HG02943 (cell line): ENCODE results near the gene AFF2.

Experiments
- ATAC-seq: cut with Tn5 transposase; IDR thresholded peaks from one replicate; pipeline ENCODE4 v1.9.1; 2021; ENCODE audit warnings: mild to moderate bottlenecking, low read depth, moderate library complexity; ENCODE audit not compliant: unreplicated experiment

The AFF2 gene

DNA sequence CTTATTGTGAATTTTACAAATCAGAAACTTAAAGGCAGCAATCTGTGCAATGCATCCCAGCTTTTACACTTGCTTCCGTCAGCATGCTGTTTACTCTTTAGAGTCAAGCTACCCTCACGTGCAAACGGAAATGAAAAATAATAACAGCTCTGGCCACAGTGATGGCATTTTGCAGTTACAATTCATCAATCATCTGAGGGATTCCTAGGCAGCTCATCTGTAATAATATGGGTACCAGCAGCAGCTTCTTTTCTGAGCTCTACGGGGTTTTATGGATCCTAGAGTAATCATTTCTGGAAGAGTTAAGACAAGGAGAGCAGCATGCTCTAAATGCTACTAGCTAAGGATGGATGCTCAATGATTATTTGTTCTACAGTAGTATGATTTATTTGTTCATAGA is 313.6 kb downstream of the AFF2 start:
- ATAC-seq: no peak

DNA sequence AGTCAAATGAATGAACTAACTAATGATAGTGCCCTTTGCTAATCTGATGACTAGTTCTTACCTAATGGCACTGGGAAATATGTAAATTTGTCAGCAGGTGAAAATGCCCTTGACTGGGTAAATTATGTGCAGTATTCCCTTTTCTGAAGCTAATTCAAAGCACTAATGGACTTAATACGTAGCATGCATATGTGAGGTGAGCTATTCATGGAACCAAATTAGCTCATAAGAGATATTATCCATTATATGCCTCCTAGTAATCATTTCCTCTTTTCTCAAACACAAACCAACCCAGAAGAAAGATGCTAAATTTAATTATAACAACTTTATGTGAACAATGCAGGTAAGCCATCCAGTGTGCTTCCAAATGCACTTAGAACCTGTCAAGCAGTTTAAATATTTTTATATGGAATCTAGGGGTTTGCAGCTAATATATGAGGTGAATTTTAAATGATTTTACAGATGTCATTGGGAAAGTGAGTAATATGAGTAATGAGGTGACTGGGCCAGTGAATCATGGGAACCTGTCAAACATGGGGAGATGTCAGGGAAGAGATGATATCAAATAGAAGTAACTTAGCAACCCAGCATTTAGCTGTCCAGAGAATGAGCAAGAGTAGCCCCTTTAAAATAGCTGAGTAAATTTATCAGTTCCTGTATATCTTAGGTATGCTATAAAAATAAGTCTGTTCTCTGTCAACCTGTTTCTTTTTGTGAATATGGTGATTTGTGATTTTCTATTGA is 315.0 kb downstream of the AFF2 start:
- ATAC-seq: no peak

DNA sequence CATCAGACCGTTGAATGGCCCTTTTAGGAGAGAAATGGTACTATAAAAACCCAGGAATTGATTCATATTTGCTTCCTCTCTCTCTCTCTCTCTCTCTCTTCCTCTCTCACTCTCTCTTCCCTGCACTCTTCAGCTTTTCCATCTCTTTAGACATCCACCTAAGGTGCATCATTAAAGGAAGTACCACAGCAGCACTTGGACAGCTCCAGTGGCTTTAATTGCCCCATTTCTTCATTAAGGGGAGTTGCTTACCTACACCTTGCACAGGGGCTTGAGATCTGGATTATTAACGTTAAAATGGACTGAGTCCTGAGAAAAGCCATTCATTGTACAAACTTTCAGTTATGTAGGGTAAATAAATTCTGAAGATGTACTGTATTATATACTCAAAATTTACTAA is 323.6 kb downstream of the AFF2 start:
- ATAC-seq: no peak

DNA sequence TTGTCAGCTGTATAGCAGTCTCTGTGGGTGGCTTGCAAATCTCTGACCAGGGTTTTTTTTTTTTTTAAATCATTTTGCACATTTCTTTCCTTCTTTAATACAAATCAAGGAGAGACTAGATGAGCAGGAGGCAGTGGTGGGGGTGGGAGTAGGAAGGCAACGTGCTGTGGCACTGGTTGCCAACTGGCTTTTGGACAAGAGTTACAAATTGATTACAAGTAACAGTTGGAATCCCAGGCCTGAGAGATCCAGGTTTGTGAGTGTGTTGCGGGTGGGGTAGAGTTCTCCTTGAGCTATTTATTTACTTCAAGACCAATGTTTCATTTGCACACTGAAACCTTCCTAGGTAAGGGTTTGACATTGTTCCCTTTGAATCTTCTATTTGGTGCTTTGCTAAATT is 325.3 kb downstream of the AFF2 start:
- no peak for ATAC-seq

DNA sequence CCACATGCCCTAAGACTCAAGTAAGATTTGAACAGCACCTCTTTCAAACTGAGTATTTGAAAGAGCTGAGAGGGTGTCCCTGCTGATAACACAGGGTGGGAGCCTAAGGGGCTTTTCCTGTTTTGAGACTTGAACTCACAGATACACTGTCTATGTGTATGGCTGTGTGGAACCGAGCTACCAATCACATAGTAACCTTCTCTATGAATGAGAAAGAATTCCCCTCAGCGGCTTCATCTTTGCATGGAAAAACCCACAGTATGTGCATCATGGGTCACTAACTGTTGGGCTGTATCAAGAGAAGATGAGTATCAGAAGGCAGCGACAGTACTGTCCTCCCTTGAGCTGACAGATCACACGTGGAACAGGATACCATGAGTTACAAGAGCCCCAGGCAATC is 336.3 kb downstream of the AFF2 start:
- no peak for ATAC-seq

DNA sequence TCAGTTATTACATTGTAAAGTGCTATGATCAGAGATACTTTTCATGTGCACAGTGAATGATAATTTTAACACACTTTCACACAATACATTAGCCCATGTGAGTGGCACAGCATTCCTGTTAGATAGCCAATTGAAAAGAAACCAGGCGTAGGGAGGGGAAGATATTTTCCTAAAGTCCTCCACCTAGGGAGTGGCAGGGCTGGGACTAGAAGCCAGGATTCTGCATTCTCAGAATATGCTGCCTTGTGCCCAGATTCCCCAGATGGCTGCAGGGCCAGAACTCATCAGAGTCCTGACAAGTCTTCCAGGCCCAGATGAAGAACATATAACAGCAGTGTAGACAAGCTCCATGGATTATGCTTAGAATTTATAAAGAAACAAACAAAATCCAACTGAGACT is 350.2 kb downstream of the AFF2 start:
- ATAC-seq: no peak

DNA sequence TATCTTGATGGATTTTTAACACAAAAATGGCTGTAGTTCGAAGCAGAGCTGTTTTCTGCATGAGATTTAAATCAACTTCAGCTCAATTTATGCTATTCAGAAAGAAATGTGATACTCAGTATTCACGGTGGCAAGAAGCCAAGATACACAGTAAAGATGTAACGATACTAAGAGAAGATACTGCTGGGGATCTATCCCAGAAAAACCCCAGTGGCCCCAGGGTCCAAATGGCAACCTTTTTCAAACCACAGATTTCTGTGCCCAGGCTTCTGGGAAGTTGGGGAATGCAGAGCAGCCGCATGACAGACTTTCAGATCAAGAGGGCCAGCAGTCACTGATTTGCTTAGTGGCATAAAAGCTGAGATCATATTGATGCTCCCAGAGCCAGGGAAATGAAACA is 353.9 kb downstream of the AFF2 start:
- no peak for ATAC-seq

DNA sequence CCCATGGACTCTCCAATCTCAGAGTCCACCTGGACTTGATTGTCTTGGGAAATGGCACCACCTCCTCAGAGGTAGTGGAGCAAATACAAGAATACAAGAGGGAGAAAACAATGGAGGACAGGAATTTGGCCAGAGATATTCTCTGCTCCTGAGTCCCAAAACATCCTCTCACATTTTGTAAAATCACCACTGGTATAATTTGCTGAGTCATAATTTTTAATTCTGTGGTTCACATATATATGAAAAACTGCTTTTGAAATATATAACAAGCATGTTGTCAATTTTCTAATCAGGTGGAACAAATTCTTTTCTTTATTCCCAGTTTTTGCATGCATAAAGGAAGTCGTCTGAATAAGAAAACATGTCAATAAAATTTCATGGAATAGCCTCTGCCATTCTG is 356.1 kb downstream of the AFF2 start:
- no peak for ATAC-seq

DNA sequence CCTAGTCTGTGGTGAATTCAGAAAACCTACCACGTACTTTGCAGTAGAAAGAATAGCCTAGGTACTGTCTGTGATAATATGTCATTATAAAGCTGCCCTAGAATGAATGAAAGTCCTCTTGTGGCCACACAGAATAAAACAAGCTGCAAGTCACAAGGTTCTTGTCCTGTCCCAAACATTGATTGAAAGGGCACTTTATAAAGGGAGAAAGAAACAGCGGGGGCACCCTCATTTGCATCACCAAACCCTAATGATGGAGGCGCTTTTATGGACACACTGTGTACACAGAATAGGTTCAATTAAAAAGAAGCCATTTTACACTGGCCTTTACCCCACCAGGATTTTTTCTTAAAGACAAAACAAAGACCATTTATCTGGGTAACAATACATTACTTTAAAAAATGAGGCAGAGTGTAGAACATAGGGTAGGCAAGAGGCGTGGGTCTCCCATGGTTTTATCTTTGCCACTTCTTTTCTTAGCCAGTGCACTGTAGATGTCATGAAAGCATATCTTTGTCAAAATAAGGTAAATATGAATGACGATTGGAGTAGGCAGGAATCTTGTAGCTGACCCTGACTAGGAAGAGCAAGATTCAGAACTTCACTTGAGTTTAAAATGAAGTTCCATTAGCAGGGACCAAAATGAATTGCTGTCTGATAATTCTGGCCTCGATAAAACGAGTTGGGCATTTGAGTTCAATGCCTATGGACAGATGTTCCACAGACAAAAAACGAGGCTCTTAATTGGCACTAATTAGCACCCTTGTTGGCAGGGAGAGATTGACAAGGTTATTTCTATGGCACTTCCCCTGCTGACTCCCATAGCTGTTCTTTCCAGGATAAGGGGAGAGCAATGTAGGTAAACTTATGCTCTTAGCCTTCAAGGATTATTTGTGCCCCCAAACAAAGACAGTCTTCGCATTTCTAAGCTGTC is 365.1 kb downstream of the AFF2 start:
- ATAC-seq: no peak

DNA sequence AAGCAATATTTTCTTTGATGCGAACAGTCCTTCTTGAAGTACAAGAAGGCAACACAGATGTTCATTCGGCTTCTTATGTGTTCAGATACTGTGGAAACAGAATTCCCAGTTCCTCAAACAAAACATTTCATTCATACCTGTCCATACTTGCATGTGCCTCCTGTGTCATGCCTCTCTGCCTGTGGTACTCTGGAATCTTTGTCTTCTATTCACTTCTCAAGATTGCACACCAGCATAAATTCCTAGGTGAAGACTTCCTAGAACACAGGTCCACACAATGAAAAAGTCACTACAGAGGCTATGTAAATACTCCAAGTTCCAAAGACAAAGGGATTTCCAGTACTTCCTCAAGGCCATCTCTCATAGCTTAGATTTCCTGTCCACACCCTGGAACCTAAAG is 367.2 kb downstream of the AFF2 start:
- no peak for ATAC-seq

DNA sequence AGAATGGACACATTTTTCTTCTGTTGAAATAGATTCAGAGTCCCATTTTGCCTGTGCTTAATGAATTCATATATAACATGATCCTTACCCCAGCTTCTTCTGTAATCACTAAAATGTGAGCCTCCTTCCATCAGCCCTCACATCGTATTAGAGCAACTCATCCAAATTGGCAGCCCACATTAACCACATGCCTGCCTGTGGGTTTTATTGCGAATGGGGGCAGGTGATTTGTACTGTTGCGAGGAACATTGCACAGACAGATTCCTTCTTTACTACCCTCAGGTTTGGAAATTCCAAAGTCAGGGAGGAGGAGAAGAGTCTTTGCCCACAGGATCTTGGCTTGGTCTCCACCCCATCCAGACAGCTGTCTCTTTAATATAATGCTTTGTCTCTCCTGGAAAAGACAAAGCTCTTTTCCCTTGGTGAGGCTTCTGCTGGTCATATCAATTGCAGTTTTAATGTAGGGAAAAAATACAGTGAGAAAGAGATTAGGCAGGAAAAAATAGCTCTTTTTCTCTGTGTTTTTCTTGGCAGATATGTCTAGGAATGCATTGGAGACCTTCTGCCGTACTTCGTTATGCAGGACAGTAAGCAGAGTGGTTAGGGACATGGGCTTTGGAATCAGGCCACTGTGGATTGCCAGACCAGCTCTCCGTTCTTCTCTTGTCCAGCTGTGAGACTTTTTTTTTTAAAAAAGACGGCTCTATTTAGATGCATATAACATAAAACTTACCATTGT is 371.2 kb downstream of the AFF2 start:
- no peak for ATAC-seq

DNA sequence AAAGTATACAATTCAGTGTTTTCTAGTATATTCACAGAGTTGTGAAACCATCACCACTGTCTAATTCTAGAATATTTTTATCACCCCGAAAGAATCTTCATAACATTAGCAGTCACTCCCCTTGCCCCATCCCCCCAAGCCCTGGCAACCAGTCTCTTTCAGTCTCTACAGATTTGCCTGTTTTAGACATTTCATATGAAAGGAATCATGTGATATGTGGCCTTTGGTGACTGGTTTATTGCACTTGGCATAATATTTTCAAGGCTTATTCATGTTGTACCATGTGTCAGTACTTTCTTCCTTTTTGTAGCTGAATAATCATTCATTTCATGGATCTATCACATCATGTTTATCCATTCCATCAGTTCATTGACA is 371.7 kb downstream of the AFF2 start:
- ATAC-seq: no peak

DNA sequence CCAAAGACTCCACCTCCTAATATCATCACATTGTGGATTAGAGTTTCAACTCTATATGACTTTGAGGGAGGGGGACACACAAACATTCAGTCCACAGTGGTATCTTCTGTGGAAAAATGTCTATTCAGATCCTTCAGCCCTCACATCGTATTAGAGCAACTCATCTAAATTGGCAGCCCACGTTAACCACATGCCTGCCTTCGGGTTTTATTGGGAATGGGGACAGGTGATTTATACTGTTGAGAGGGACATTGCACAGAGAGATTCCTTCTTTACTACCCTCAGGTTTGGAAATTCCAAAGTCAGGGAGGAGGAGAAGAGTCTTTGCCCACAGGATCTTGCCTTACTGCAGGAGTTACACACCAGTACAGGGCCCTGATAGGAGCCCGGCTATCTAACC is 372.5 kb downstream of the AFF2 start:
- ATAC-seq: no peak

DNA sequence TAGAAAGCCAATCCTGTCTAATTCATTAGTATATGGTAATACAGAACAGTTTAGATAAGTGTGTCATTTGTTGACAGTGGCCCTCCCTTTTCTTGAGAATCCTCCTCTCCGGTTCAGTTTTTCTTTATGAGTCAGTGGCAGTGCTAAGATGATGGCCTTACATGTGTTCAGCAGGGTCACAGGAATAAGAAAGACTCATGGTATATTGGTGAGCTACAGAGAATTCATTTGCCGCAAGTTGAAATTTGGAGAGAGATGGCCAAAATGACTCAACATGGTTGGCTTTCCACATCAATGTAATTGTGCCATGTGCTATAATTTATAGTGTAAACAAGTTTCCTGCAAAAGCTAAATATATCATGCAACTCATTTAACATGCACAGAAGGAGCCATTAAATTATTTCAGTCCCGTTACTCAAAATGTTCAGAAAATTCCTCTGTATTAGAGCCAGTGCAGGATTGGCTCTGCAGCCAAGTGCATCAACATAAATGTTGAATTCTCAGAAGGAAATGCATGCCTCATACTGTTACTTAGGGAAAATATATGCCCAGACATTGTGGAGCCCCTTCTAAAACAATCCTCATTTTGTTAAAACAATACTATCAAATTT is 374.3 kb downstream of the AFF2 start:
- no peak for ATAC-seq

DNA sequence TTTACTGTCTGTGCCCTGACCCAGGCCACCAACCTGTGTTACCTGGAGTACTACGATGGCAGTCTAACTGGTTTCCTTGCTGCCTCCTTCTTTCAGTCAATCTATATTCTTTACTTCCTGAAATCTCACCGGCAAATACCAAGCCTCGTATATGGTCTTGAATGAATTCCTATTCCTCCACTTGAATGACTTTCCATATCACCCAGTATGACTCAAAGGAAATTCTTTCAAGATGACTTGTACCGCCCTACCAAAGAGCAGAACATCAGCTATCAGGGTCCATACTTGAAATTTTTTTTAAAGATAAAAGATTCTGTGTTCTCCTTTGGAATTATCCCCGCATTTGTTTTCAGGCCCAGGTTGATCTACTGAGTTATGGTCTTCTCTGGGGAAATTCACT is 378.0 kb downstream of the AFF2 start:
- ATAC-seq: no peak

DNA sequence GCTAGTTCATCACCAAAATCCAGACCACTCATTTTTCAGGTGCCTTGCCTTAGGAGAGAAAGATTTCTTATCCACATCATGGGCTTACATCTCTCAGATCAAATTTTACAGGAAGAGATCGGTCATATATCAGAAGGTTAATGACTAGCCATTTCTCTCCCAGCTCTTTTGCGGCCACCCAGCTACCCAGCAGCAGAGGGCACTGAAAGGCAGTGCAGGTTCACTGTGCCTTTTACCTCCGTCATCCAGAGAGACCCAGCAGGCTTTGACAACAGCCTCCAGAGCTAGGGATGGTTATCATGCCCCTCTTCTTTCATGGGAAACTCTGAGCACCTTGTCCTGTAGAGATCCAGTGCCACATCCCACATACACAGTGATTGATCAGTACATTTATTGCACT is 384.8 kb downstream of the AFF2 start:
- no peak for ATAC-seq

DNA sequence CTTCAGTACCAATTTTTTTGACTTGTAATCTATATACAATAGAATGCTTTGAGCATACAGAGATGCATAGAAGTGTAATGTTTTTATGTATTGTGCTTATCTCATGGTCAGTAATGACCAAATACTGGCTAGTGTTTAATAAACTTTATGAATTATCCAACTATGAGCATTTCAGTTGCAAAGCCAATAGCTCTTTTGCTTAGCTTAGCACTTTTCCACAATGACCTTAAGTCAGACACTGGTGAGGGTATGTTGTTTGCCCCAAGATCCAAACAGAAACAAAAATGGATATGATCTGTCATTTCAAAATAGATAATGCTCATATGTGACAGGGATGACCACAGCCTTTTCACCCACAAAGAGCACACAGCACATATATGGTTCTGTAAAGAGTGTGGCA is 393.0 kb downstream of the AFF2 start:
- ATAC-seq: no peak

DNA sequence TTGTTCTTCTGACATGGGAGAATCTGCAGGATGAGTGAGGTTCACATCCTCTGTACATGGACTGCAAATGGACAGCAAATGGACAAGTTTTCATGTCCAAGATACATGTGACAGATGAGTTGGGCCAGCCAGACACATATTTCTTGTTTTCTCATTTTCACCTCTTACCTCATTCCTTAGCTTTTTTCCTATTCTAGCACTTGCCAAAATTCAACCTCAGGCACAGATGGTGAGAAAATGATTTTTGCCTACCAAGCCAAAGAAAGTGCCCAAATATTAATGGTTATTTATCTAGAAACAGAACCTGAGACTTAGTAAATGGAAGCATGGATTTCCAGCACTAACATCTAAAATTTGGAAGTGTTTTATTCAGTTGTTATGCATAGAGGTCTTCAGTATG is 402.2 kb downstream of the AFF2 start:
- no peak for ATAC-seq

DNA sequence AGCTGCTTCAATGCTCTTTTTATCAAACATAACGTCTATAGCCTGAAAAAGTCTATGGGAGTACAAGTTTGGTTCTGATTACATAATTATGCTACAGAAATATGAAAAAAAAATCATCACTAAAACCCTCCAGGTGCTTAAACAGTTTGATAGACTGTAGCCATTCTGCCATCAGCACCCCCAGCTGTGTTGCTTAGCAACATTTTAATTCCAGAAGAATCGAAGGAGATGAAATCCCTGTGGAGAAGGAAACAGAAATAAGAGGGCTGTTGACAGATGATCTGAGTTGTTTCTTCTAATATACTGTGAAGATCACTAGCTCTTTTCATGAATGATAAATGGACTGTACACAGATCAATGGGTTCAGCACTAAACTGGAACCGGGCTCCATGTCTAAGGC is 402.8 kb downstream of the AFF2 start:
- ATAC-seq: no peak

DNA sequence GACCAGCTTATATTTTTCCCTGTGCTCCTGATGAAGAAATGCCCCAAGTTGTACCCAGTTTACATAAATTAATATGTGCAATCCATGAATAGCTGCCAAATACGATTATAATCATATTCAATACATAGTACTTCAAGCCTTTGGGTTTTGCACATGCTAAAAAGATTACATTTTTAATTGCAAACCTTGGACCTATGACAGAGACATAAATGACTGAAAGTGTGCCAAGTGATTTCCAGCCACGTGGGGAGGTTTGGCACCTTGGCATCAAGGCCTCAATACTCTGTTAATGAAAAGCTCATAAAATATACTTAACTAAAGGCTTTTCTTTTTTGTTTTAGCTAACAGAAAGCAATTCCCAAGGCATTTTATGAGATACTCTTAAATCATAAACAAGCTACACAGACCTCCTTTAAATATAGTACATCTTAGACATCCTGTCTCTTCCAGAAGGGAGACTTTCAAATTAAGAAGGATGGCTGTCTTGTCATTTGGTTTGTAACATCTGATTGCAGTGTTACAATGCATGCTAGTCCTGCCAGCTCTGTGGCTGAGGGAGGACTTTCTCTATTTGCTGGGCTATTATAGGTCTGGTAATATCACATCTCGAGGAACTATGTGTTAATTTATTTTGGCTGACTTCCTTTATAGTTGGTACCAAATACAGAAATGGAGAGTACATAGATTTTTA is 404.1 kb downstream of the AFF2 start:
- ATAC-seq: no peak
